PC-3 (cell line): Measurements from ENCODE around the gene SRI. TPM values are rescaled to one million over a fixed set of nuclear protein-coding genes. Genes with fewer than 3 reads are reported as not detected.

Experiments
- ATAC-seq: fragments of 200-7000 bp; cut with Tn5 transposase; 2 replicates; pipeline ENCODE4 v1.9.1; 2020; ENCODE audit warnings: mild to moderate bottlenecking, moderate library complexity
- BruUV-seq: library from RNA; stranded (reverse); fragments of 400-500 nt; replicated peaks from 2 replicates; lab custom pipeline; 2021; lab: Mats Ljungman, UMichigan
- CTCF ChIA-PET: fragments of 300-600 bp; sonication (Branson Sonifier 250); formaldehyde crosslinking; loops from one replicate; lab custom pipeline; 2022; ENCODE audit warnings: antibody characterized with exemption; lab: Charles Lee
- POLR2A ChIA-PET: fragments of 300-600 bp; sonication (Branson Sonifier 250); formaldehyde crosslinking; loops from one replicate; lab custom pipeline; 2022; ENCODE audit warnings: antibody characterized with exemption; ENCODE audit not compliant: unreplicated experiment; lab: Charles Lee
- DNase-seq: peaks from one replicate; pipeline ENCODE4 v3.0.0-alpha.2; 2015
- H2AFZ ChIP-seq: fragments of 300-600 bp; sonication (generic); 2 replicates; pipeline ENCODE4 v1.6.0; 2016; ENCODE audit warnings: antibody characterized with exemption, low read length
- H3F3A ChIP-seq: fragments of 300-600 bp; sonication (generic); one replicate; pipeline ENCODE4 v1.6.0; 2017; ENCODE audit warnings: antibody characterized with exemption, low read length, control low read depth, mild to moderate bottlenecking; ENCODE audit not compliant: unreplicated experiment
- H3K27ac ChIP-seq: fragments of 300-600 bp; sonication (generic); 2 replicates; pipeline ENCODE4 v1.5.1; 2016; ENCODE audit warnings: mild to moderate bottlenecking, low read length
- H3K27me3 ChIP-seq: fragments of 300-600 bp; sonication (generic); 2 replicates; pipeline ENCODE4 v1.6.1; 2016; ENCODE audit warnings: low read length, mixed read lengths
- H3K36me3 ChIP-seq: fragments of 300-600 bp; sonication (generic); 2 replicates; pipeline ENCODE4 v1.6.1; 2016; ENCODE audit warnings: low read depth, mixed run types, low read length, mixed read lengths
- H3K4me1 ChIP-seq: fragments of 300-600 bp; sonication (generic); 2 replicates; pipeline ENCODE4 v1.5.1; 2016; ENCODE audit warnings: low read length; ENCODE audit not compliant: insufficient read depth
- H3K4me2 ChIP-seq: fragments of 300-600 bp; sonication (generic); 2 replicates; pipeline ENCODE4 v1.6.0; 2016; ENCODE audit warnings: low read length
- H3K4me3 ChIP-seq: fragments of 300-600 bp; sonication (generic); 2 replicates; pipeline ENCODE4 v1.5.1; 2016; ENCODE audit warnings: mild to moderate bottlenecking, low read length, mixed read lengths
- H3K79me2 ChIP-seq: fragments of 300-600 bp; sonication (generic); 2 replicates; pipeline ENCODE4 v1.6.1; 2017; ENCODE audit warnings: low read length, mixed read lengths
- H3K9ac ChIP-seq: fragments of 300-600 bp; sonication (generic); 2 replicates; pipeline ENCODE4 v1.6.0; 2016; ENCODE audit warnings: mild to moderate bottlenecking, low read length
- H3K9me2 ChIP-seq: fragments of 300-600 bp; sonication (generic); replicated peaks from 2 replicates; pipeline ENCODE4 v1.6.1; 2016; ENCODE audit warnings: mixed run types, low read length, mixed read lengths
- H3K9me3 ChIP-seq: fragments of 300-600 bp; sonication (generic); 2 replicates; pipeline ENCODE4 v1.6.1; 2016; ENCODE audit warnings: low read length, mixed read lengths
- H4K20me1 ChIP-seq: fragments of 300-600 bp; sonication (generic); 2 replicates; pipeline ENCODE4 v1.6.1; 2016; ENCODE audit warnings: low read length, mixed read lengths
- CTCF ChIP-seq: fragments of 300-600 bp; sonication (generic); conservative IDR thresholded peaks from 2 replicates; pipeline ENCODE4 v1.5.1; 2017; ENCODE audit warnings: antibody characterized with exemption, low read depth, mild to moderate bottlenecking, low read length
- EZH2 ChIP-seq: fragments of 300-600 bp; sonication (generic); IDR thresholded peaks from one replicate; pipeline ENCODE4 v1.6.1; 2017; ENCODE audit warnings: antibody characterized with exemption, mild to moderate bottlenecking, low read length; ENCODE audit not compliant: unreplicated experiment
- EZH2phosphoT487 ChIP-seq: fragments of 300-600 bp; sonication (generic); IDR thresholded peaks from 2 replicates; pipeline ENCODE4 v1.6.1; 2018; ENCODE audit warnings: mild to moderate bottlenecking, antibody characterized with exemption, low read length, borderline replicate concordance
- intact Hi-C: fragments of 100-400 bp; cut with micrococcal nuclease; formaldehyde crosslinking; loops from 2 replicates; pipeline ENCODE4 v1.9.0; 2023
- total RNA-seq: library from RNA; depleted of rRNA; stranded (reverse); fragments of >200 nt; gene quantifications from 2 replicates; pipeline ENCODE4 v1.2.3, GENCODE V29; 2014

Gene SRI
- total RNA-seq, 1 experiment from 2014 or later: 151 TPM

- no peak overlapping the region for H3K27ac ChIP-seq
- H3K4me3 ChIP-seq: no peak overlapping the region
- no peaks in the 10 kb centered on the region for H3K27me3 ChIP-seq
- H3K9me3 ChIP-seq: no peaks in the 10 kb centered on the region
- no peak overlapping the region for H3K9ac ChIP-seq
- ATAC-seq (no peak), DNase-seq (no peak)
- peaks cover 40% of the 10 kb centered on the region for H3K79me2 ChIP-seq
- no peaks in the 10 kb centered on the region for H3K9me2 ChIP-seq
- H2AFZ ChIP-seq: no peak overlapping the region
- no peaks in the 10 kb centered on the region for H3F3A ChIP-seq
- H3K4me1 ChIP-seq: peaks cover 8% of the 10 kb centered on the region; the same call in 1 of the 2 replicates
- BruUV-seq: no TSS peak
- CTCF ChIA-PET: no interaction called here
- no peak for TF ChIP-seq EZH2
- TF ChIP-seq CTCF: no peak
- no peak for TF ChIP-seq EZH2phosphoT487
- H4K20me1 ChIP-seq: peaks cover 9% of the 10 kb centered on the region
- POLR2A ChIA-PET: no interaction called here
- no peak overlapping the region for H3K4me2 ChIP-seq
- peaks cover 46% of the 10 kb centered on the region for H3K36me3 ChIP-seq
- intact Hi-C loops: no loop called here
These were observed 5.4 kb downstream of the SRI start for GRCh38 chr7:88214456-88214855.

GRCh38 chr7:88212918-88213317, 6.9 kb downstream of the SRI start:
- TF ChIP-seq EZH2 (no peak), CTCF (no peak), EZH2phosphoT487 (no peak)
- BruUV-seq: no TSS peak
- no peak overlapping the region for H2AFZ ChIP-seq
- H4K20me1 ChIP-seq: peaks cover 1% of the 10 kb centered on the region
- no peak overlapping the region for H3K4me2 ChIP-seq
- H3K79me2 ChIP-seq: peaks cover 25% of the 10 kb centered on the region
- no peaks in the 10 kb centered on the region for H3K9me3 ChIP-seq
- H3K27ac ChIP-seq: no peak overlapping the region
- H3K36me3 ChIP-seq: peaks cover 54% of the 10 kb centered on the region
- no peaks in the 10 kb centered on the region for H3F3A ChIP-seq
- ChIA-PET CTCF (no interaction called here), POLR2A (no interaction called here)
- H3K4me1 ChIP-seq: no peaks in the 10 kb centered on the region; the same call in 1 of the 2 replicates
- intact Hi-C loops: no loop called here
- H3K9me2 ChIP-seq: no peaks in the 10 kb centered on the region
- no peak for DNase-seq
- ATAC-seq: no peak
- no peak overlapping the region for H3K9ac ChIP-seq
- H3K27me3 ChIP-seq: no peaks in the 10 kb centered on the region
- no peak overlapping the region for H3K4me3 ChIP-seq

DNA sequence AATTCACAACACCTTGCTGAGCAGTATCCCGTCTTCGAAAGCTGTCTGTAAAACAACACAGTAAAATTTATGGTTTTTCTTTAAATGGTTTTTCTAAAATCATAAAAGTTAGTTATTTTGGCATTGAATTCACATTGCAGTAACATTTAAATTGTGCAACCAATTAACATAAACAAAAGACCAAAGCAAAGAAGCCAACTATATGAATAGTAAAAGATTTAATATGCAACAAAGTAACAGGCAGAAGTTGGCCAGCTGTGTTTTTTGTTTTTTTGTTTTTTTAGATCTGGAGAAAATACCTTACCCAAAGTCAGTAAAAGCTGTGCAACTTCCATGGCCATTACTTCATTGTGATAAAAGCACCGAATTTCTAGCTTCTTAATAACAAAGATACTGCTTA, 11.3 kb downstream of the SRI start:
- H3K9me2 ChIP-seq: no peaks in the 10 kb centered on the region
- no peaks in the 10 kb centered on the region for H3K27me3 ChIP-seq
- no peaks in the 10 kb centered on the region for H3F3A ChIP-seq
- H3K4me2 ChIP-seq: no peak overlapping the region
- no peaks in the 10 kb centered on the region for H3K79me2 ChIP-seq
- H3K27ac ChIP-seq: no peak overlapping the region
- H3K9me3 ChIP-seq: no peaks in the 10 kb centered on the region
- BruUV-seq: no TSS peak
- ChIA-PET CTCF (no interaction called here), POLR2A (no interaction called here)
- H3K9ac ChIP-seq: no peak overlapping the region
- no peaks in the 10 kb centered on the region for H4K20me1 ChIP-seq
- no peaks in the 10 kb centered on the region for H3K4me1 ChIP-seq
- TF ChIP-seq EZH2 (no peak), EZH2phosphoT487 (no peak), CTCF (no peak)
- no peak overlapping the region for H3K4me3 ChIP-seq
- no peak for DNase-seq
- H2AFZ ChIP-seq: no peak overlapping the region
- ATAC-seq: no peak
- peaks cover 67% of the 10 kb centered on the region for H3K36me3 ChIP-seq
- intact Hi-C loops: no loop called here
